HG02763 (cell line): ENCODE data around the gene MTA3.

ENCODE experiments used
- ATAC-seq: cut with Tn5 transposase; IDR thresholded peaks from one replicate; pipeline ENCODE4 v1.9.1; 2021; ENCODE audit warnings: mild to moderate bottlenecking, moderate library complexity; ENCODE audit not compliant: unreplicated experiment

Gene MTA3

GRCh38 chr2:42756966-42757513, 188.6 kb downstream of the MTA3 start:
- ATAC-seq, result no peak

- no peak for ATAC-seq
These were observed 189.7 kb downstream of the MTA3 start for GRCh38 chr2:42757981-42758740.

GRCh38 chr2:42758751-42759150, 190.3 kb downstream of the MTA3 start:
- ATAC-seq, result no peak

- ATAC-seq, result no peak
These were observed 193.1 kb downstream of the MTA3 start for GRCh38 chr2:42761554-42761953.

- ATAC-seq, result no peak
These were observed 193.7 kb downstream of the MTA3 start for GRCh38 chr2:42762155-42762554.

- no peak for ATAC-seq
These were observed 194.7 kb downstream of the MTA3 start for GRCh38 chr2:42762823-42763804.

- no peak for ATAC-seq
These were observed 195.7 kb downstream of the MTA3 start, which contains the start of gene OXER1 for GRCh38 chr2:42764096-42764495. OXER1 (minus strand) TSS chr2:42764135; CDS start chr2:42764062, 73 bp downstream.

- ATAC-seq, result no peak
These were observed 196.5 kb downstream of the MTA3 start for GRCh38 chr2:42764901-42765300.

GRCh38 chr2:42765686-42766085, 197.3 kb downstream of the MTA3 start:
- ATAC-seq, result no peak

GRCh38 chr2:42767080-42767898, 198.9 kb downstream of the MTA3 start:
- ATAC-seq, result no peak

GRCh38 chr2:42767899-42768705, 199.7 kb downstream of the MTA3 start:
- ATAC-seq, result no peak

- no peak for ATAC-seq
These were observed 200.3 kb downstream of the MTA3 start for GRCh38 chr2:42768706-42769256.

GRCh38 chr2:42769583-42770287, 201.3 kb downstream of the MTA3 start:
- ATAC-seq, result no peak

- ATAC-seq, result peak; percentile 46
These were observed 202.1 kb downstream of the MTA3 start for GRCh38 chr2:42770288-42771131.

- no peak for ATAC-seq
These were observed 203.2 kb downstream of the MTA3 start for GRCh38 chr2:42771546-42772153.

- no peak for ATAC-seq
These were observed 206.8 kb downstream of the MTA3 start for GRCh38 chr2:42775186-42775585.

GRCh38 chr2:42775810-42776209, 207.4 kb downstream of the MTA3 start:
- ATAC-seq, result no peak
